ENCODE data around the gene ANKRD18A. TPM values are rescaled to one million over a fixed set of nuclear protein-coding genes. Genes with fewer than 3 reads are reported as not detected.

Gene ANKRD18A
- total and polyA plus RNA-seq, 4 donors, result 0.05 to 0.25 (median 0.23) TPM; not detected in 1

DNA sequence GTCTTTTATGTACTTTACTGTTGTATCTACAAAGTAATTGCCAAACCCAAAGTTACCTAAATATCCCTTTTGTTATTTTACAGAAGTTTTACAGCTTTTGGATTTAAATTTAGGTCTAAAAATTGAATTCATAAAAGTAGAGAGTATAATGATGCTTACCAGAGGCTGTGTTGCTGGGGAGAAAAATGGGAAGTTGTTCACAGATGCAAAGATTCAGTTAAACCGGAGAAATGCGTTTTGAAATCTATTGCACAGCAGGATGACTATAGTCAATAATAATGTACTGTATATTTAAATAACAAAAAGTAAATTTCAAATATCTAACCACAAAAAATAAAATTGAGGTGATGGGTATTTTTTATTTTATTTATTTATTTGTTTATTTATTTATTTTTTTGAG, 2.6 kb upstream of the ANKRD18A start (continued):
- TF ChIP-seq CTCF (IDR thresholded peaks at IDR 0.05; ENCODE audit: low read depth, low read length, missing input control) (no peak), NR2F2 (IDR thresholded peaks at IDR 0.05) (no peak), HNF4G (IDR thresholded peaks at IDR 0.05) (no peak), YY1 (IDR thresholded peaks at IDR 0.05) (no peak), EGR1 (IDR thresholded peaks at IDR 0.05; ENCODE audit: low read depth in 2 of 2) (no peak)

GRCh38 chr9:38622288-38622674, 1.9 kb upstream of the ANKRD18A start:
- Histone ChIP-seq H3K4me1 (ENCODE audit: control insufficient read depth in 4 of 4, insufficient read depth in 4 of 4, low read length in 3 of 4) (peaks cover 5 to 25% (median 18%) of the 10 kb centered on the region in 4 donors), H3K4me3 (ENCODE audit: low read depth in 1 of 3, low read length in 3 of 3) (peak overlapping the region in 1 of 3 donors; percentile 3), H3K27me3 (ENCODE audit: control insufficient read depth in 4 of 4, insufficient read depth in 4 of 4, low read length in 3 of 4) (no peaks in the 10 kb centered on the region), H3K36me3 (ENCODE audit: control insufficient read depth in 4 of 4, insufficient read depth in 3 of 4, low read depth in 1 of 4, low read length in 3 of 4) (no peaks in the 10 kb centered on the region), H3K9ac (ENCODE audit: low read depth in 1 of 2, low read length in 2 of 2) (no peak overlapping the region), H3K9me3 (ENCODE audit: control insufficient read depth in 4 of 4, low read length in 3 of 4) (peaks cover 0 to 6% (median 3%) of the 10 kb centered on the region in 4 donors), H3K27ac (ENCODE audit: low read depth in 1 of 2, low read length in 2 of 2) (no peak overlapping the region)
- WGBS, result 6% methylated on average over 30 of the region's 30 CpGs
- TF ChIP-seq, protein P1, sequence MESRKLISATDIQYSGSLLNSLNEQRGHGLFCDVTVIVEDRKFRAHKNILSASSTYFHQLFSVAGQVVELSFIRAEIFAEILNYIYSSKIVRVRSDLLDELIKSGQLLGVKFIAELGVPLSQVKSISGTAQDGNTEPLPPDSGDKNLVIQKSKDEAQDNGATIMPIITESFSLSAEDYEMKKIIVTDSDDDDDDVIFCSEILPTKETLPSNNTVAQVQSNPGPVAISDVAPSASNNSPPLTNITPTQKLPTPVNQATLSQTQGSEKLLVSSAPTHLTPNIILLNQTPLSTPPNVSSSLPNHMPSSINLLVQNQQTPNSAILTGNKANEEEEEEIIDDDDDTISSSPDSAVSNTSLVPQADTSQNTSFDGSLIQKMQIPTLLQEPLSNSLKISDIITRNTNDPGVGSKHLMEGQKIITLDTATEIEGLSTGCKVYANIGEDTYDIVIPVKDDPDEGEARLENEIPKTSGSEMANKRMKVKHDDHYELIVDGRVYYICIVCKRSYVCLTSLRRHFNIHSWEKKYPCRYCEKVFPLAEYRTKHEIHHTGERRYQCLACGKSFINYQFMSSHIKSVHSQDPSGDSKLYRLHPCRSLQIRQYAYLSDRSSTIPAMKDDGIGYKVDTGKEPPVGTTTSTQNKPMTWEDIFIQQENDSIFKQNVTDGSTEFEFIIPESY (IDR thresholded peaks at IDR 0.05), result no peak
- no peak for TF ChIP-seq HNF4G (IDR thresholded peaks at IDR 0.05)
- TF ChIP-seq RAD21 (IDR thresholded peaks at IDR 0.05), result no peak
- no peak for TF ChIP-seq FOXA1 (IDR thresholded peaks at IDR 0.05)
- TF ChIP-seq NR2F2 (IDR thresholded peaks at IDR 0.05), result no peak
- TF ChIP-seq, protein P2, sequence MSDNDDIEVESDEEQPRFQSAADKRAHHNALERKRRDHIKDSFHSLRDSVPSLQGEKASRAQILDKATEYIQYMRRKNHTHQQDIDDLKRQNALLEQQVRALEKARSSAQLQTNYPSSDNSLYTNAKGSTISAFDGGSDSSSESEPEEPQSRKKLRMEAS (IDR thresholded peaks at IDR 0.05), result no peak
- no peak for DNase-seq (ENCODE audit: low spot score)

DNA sequence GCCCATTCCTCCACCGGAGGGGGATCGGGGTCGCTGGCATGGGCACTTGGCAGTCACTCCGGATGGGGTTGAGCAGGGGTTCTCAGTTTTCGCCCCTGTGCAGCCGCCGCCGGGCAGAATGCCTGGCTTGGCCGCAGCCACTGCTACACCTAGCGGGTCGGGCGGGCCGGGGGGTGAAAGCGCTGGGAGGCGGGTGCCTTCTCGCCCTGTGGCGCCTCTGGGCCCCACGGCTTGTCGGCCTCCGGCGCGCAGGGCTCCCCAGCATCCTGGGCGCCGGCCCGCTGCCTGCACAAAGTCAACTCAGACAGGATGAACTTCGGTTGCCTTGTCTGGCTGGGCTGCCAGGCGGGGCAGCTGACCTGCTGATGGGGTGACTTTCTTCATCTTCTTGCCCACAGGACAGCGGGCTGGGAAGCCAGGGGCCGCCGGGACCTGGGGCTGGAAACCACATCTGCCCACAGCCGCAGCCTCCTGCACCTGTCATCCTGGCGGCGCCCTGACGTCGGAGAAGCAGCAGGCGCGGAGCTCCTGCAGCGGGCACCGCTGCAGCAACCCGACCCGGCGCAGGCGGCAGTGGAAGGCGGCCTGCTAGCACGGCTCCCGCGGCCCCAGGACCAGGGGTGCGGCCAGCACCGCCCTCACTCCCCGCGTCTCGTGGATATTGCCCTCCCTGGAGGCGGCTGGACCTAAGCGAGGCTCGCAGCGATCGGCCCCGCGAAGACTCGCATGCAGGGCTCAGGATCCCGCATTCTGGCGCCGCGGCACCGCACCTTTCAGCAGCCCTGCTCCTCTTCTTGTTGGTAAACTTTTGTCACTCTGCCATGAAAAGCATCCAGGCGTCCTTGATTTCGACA, 1.3 kb upstream of the ANKRD18A start:
- Histone ChIP-seq H3K27me3 (ENCODE audit: control insufficient read depth in 4 of 4, insufficient read depth in 4 of 4, low read length in 3 of 4) (no peaks in the 10 kb centered on the region), H3K4me1 (ENCODE audit: control insufficient read depth in 4 of 4, insufficient read depth in 4 of 4, low read length in 3 of 4) (peaks cover 5 to 25% (median 18%) of the 10 kb centered on the region in 4 donors), H3K9ac (ENCODE audit: low read depth in 1 of 2, low read length in 2 of 2) (no peak overlapping the region), H3K27ac (ENCODE audit: low read depth in 1 of 2, low read length in 2 of 2) (peak overlapping the region in 1 of 2 donors; percentile 81), H3K9me3 (ENCODE audit: control insufficient read depth in 4 of 4, low read length in 3 of 4) (peaks cover 0 to 6% (median 3%) of the 10 kb centered on the region in 4 donors), H3K36me3 (ENCODE audit: control insufficient read depth in 4 of 4, insufficient read depth in 3 of 4, low read depth in 1 of 4, low read length in 3 of 4) (no peaks in the 10 kb centered on the region), H3K4me3 (ENCODE audit: low read depth in 1 of 3, low read length in 3 of 3) (peak overlapping the region in 2 of 3 donors; percentile 48 to 70)
- no peak for DNase-seq (ENCODE audit: low spot score)
- 3% methylated on average over 67 of the region's 67 CpGs for WGBS
- TF ChIP-seq HNF4A (conservative IDR thresholded peaks at IDR 0.05) (no peak), YY1 (IDR thresholded peaks at IDR 0.05) (no peak), JUND (IDR thresholded peaks at IDR 0.05) (no peak), FOXA2 (IDR thresholded peaks at IDR 0.05) (no peak), RAD21 (IDR thresholded peaks at IDR 0.05) (no peak), HNF4G (IDR thresholded peaks at IDR 0.05) (no peak), RXRA (IDR thresholded peaks at IDR 0.05) (no peak), SP1 (IDR thresholded peaks at IDR 0.05) (no peak), EGR1 (IDR thresholded peaks at IDR 0.05; ENCODE audit: low read depth in 2 of 2) (no peak), TAF1 (conservative IDR thresholded peaks at IDR 0.05) (no peak), CTCF (IDR thresholded peaks at IDR 0.05; ENCODE audit: low read depth, low read length, missing input control) (no peak), ATF3 (IDR thresholded peaks at IDR 0.05) (no peak), GABPA (IDR thresholded peaks at IDR 0.05 in 1 of 2, conservative IDR thresholded peaks at IDR 0.05 in 1 of 2) (no peak), NR2F2 (IDR thresholded peaks at IDR 0.05) (no peak)
- TF ChIP-seq, protein P2 (IDR thresholded peaks at IDR 0.05), result no peak
- TF ChIP-seq, protein P3, sequence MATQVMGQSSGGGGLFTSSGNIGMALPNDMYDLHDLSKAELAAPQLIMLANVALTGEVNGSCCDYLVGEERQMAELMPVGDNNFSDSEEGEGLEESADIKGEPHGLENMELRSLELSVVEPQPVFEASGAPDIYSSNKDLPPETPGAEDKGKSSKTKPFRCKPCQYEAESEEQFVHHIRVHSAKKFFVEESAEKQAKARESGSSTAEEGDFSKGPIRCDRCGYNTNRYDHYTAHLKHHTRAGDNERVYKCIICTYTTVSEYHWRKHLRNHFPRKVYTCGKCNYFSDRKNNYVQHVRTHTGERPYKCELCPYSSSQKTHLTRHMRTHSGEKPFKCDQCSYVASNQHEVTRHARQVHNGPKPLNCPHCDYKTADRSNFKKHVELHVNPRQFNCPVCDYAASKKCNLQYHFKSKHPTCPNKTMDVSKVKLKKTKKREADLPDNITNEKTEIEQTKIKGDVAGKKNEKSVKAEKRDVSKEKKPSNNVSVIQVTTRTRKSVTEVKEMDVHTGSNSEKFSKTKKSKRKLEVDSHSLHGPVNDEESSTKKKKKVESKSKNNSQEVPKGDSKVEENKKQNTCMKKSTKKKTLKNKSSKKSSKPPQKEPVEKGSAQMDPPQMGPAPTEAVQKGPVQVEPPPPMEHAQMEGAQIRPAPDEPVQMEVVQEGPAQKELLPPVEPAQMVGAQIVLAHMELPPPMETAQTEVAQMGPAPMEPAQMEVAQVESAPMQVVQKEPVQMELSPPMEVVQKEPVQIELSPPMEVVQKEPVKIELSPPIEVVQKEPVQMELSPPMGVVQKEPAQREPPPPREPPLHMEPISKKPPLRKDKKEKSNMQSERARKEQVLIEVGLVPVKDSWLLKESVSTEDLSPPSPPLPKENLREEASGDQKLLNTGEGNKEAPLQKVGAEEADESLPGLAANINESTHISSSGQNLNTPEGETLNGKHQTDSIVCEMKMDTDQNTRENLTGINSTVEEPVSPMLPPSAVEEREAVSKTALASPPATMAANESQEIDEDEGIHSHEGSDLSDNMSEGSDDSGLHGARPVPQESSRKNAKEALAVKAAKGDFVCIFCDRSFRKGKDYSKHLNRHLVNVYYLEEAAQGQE (IDR thresholded peaks at IDR 0.05), result no peak
